Measurements from ENCODE around the gene FLT4.

Gene FLT4

GRCh38 chr5:180639741-180640610, 9.4 kb downstream of the FLT4 start:
- no peaks in the 10 kb centered on the region for H3K27me3 Mint-ChIP-seq
- H3K4me1 Mint-ChIP-seq, result peaks cover 6% of the 10 kb centered on the region
- H3K4me3 Mint-ChIP-seq, result no peak overlapping the region
- ATAC-seq, result no peak
- H3K9me3 Mint-ChIP-seq, result no peaks in the 10 kb centered on the region
- no peak overlapping the region for H3K27ac Mint-ChIP-seq
- no peak for DNase-seq

GRCh38 chr5:180639287-180639686, 10.1 kb downstream of the FLT4 start:
- ATAC-seq, result no peak
- Mint-ChIP-seq H3K27me3 (no peaks in the 10 kb centered on the region), H3K4me1 (peaks cover 6% of the 10 kb centered on the region), H3K27ac (no peak overlapping the region), H3K4me3 (no peak overlapping the region), H3K9me3 (no peaks in the 10 kb centered on the region)
- DNase-seq, result no peak

- Mint-ChIP-seq H3K27ac (no peak overlapping the region), H3K9me3 (no peaks in the 10 kb centered on the region), H3K4me3 (no peak overlapping the region), H3K4me1 (peaks cover 6% of the 10 kb centered on the region), H3K27me3 (no peaks in the 10 kb centered on the region)
- ATAC-seq (no peak), DNase-seq (no peak)
Observed at GRCh38 chr5:180637962-180638680, 11.3 kb downstream of the FLT4 start.

- no peak for ATAC-seq
Observed at GRCh38 chr5:180636403-180637075, 12.9 kb downstream of the FLT4 start.

GRCh38 chr5:180636016-180636402, 13.4 kb downstream of the FLT4 start:
- no peaks in the 10 kb centered on the region for H3K9me3 Mint-ChIP-seq
- DNase-seq, result no peak
- H3K4me3 Mint-ChIP-seq, result no peak overlapping the region
- H3K27me3 Mint-ChIP-seq, result no peaks in the 10 kb centered on the region
- no peak for ATAC-seq
- H3K27ac Mint-ChIP-seq, result no peak overlapping the region
- peaks cover 6% of the 10 kb centered on the region for H3K4me1 Mint-ChIP-seq

More at GRCh38 chr5:180636403-180637075, 12.9 kb downstream of the FLT4 start:
- DNase-seq, result no peak
- Mint-ChIP-seq H3K9me3 (no peaks in the 10 kb centered on the region), H3K27ac (peak overlapping the region in 1 of 2 donors; percentile 75), H3K4me3 (no peak overlapping the region), H3K4me1 (peaks cover 6% of the 10 kb centered on the region), H3K27me3 (no peaks in the 10 kb centered on the region)

GRCh38 chr5:180633283-180634177, 15.9 kb downstream of the FLT4 start:
- H3K4me3 Mint-ChIP-seq, result no peak overlapping the region

GRCh38 chr5:180632768-180633167, 16.6 kb downstream of the FLT4 start:
- Mint-ChIP-seq H3K4me1 (no peaks in the 10 kb centered on the region), H3K4me3 (no peak overlapping the region), H3K27me3 (no peaks in the 10 kb centered on the region), H3K27ac (no peak overlapping the region), H3K9me3 (no peaks in the 10 kb centered on the region)
- no peak for DNase-seq
- ATAC-seq, result peak; percentile 14

More at GRCh38 chr5:180633283-180634177, 15.9 kb downstream of the FLT4 start:
- H3K4me1 Mint-ChIP-seq, result no peaks in the 10 kb centered on the region
- no peak for DNase-seq
- H3K27ac Mint-ChIP-seq, result no peak overlapping the region
- H3K27me3 Mint-ChIP-seq, result no peaks in the 10 kb centered on the region
- ATAC-seq, result no peak
- H3K9me3 Mint-ChIP-seq, result no peaks in the 10 kb centered on the region

GRCh38 chr5:180631549-180632383, 17.6 kb downstream of the FLT4 start:
- ATAC-seq (peak; percentile 34), DNase-seq (no peak)
- Mint-ChIP-seq H3K4me3 (no peak overlapping the region), H3K4me1 (peaks cover 4% of the 10 kb centered on the region), H3K27ac (no peak overlapping the region), H3K9me3 (no peaks in the 10 kb centered on the region), H3K27me3 (no peaks in the 10 kb centered on the region)

- Mint-ChIP-seq H3K27me3 (no peaks in the 10 kb centered on the region), H3K9me3 (no peaks in the 10 kb centered on the region), H3K27ac (no peak overlapping the region), H3K4me3 (no peak overlapping the region), H3K4me1 (peaks cover 9% of the 10 kb centered on the region)
- no peak for DNase-seq
- no peak for ATAC-seq
Observed at GRCh38 chr5:180630426-180630825, 19.0 kb downstream of the FLT4 start.

- DNase-seq (no peak), ATAC-seq (no peak)
- H3K9me3 Mint-ChIP-seq, result no peaks in the 10 kb centered on the region
- no peaks in the 10 kb centered on the region for H3K27me3 Mint-ChIP-seq
- no peak overlapping the region for H3K27ac Mint-ChIP-seq
- no peak overlapping the region for H3K4me3 Mint-ChIP-seq
- H3K4me1 Mint-ChIP-seq, result peaks cover 9% of the 10 kb centered on the region
Observed at GRCh38 chr5:180629831-180630382, 19.5 kb downstream of the FLT4 start.

- no peak overlapping the region for H3K4me3 Mint-ChIP-seq
- DNase-seq (no peak), ATAC-seq (no peak)
- peak overlapping the region in 1 of 2 donors; percentile 34 for H3K27ac Mint-ChIP-seq
- no peaks in the 10 kb centered on the region for H3K9me3 Mint-ChIP-seq
- peaks cover 17% of the 10 kb centered on the region for H3K4me1 Mint-ChIP-seq
- no peaks in the 10 kb centered on the region for H3K27me3 Mint-ChIP-seq
Observed at GRCh38 chr5:180628827-180629750, 20.3 kb downstream of the FLT4 start.

GRCh38 chr5:180628211-180628610, 21.2 kb downstream of the FLT4 start:
- ATAC-seq (no peak), DNase-seq (no peak)
- no peaks in the 10 kb centered on the region for H3K9me3 Mint-ChIP-seq
- H3K4me3 Mint-ChIP-seq, result no peak overlapping the region
- H3K27me3 Mint-ChIP-seq, result no peaks in the 10 kb centered on the region
- peaks cover 26% of the 10 kb centered on the region for H3K4me1 Mint-ChIP-seq
- H3K27ac Mint-ChIP-seq, result no peak overlapping the region

GRCh38 chr5:180627386-180628120, 21.8 kb downstream of the FLT4 start:
- Mint-ChIP-seq H3K4me1 (peaks cover 33% of the 10 kb centered on the region), H3K9me3 (no peaks in the 10 kb centered on the region), H3K27ac (no peak overlapping the region), H3K27me3 (no peaks in the 10 kb centered on the region), H3K4me3 (no peak overlapping the region)
- DNase-seq, result no peak
- ATAC-seq, result no peak

Data from stimulated activated naive CD8-positive, alpha-beta T cell treated with anti-CD3 and anti-CD28 coated beads, Interleukin-15, amount 100 ng/mL, for 72 hours (primary cell).